OCI-LY3 (cell line): ENCODE data around the gene STPG4.

Experiments used
- EZH2phosphoT487 ChIP-seq: fragments of 200-600 bp; shearing (Covaris generic); IDR thresholded peaks from 2 replicates; pipeline ENCODE4 v1.6.1; 2018; ENCODE audit warnings: antibody characterized with exemption, mixed run types, low read depth
- TF ChIP-seq, protein P1 (sequence below): fragments of 200-600, 300-600 bp; sonication (generic); IDR thresholded peaks from 2 replicates; pipeline ENCODE4 v1.5.1; 2014; ENCODE audit warnings: antibody characterized with exemption, low read length, low read depth

DNA sequence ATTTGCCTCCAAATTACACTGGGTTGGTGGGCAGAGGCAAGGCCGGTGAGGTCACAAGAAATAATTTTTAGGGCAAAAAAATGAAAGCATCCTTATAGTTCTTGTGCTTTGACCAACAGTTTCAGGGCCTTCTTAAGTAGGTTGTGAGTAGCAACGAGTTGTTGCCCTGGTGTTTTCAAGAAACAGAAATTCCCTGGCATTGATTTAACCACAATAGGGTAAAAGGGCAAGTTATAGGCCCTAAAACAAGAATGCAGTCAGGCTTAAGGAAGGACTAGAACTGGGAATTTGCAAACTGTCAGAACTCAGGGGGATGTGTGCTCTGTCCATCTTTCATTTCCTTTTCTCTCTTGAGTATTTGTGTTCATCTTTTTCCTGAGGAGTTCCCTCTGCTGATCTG, 46.1 kb upstream of the STPG4 start:
- TF ChIP-seq, protein P1, sequence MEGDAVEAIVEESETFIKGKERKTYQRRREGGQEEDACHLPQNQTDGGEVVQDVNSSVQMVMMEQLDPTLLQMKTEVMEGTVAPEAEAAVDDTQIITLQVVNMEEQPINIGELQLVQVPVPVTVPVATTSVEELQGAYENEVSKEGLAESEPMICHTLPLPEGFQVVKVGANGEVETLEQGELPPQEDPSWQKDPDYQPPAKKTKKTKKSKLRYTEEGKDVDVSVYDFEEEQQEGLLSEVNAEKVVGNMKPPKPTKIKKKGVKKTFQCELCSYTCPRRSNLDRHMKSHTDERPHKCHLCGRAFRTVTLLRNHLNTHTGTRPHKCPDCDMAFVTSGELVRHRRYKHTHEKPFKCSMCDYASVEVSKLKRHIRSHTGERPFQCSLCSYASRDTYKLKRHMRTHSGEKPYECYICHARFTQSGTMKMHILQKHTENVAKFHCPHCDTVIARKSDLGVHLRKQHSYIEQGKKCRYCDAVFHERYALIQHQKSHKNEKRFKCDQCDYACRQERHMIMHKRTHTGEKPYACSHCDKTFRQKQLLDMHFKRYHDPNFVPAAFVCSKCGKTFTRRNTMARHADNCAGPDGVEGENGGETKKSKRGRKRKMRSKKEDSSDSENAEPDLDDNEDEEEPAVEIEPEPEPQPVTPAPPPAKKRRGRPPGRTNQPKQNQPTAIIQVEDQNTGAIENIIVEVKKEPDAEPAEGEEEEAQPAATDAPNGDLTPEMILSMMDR, result no peak
- TF ChIP-seq EZH2phosphoT487, result no peak
